HEK293 (cell line): ENCODE results near the gene PPFIBP1.

Experiments used
- AEBP2 ChIP-seq: fragments of 450-650 bp; formaldehyde crosslinking; IDR thresholded peaks from 2 replicates; pipeline ENCODE4 v1.5.1; 2016; ENCODE audit warnings: missing biosample characterization, missing genetic modification characterization, borderline replicate concordance
- IKZF3 ChIP-seq: fragments of 450-650 bp; IDR thresholded peaks from 2 replicates; pipeline ENCODE4 v1.5.0; 2018; ENCODE audit warnings: missing biosample characterization, mild to moderate bottlenecking, missing genetic modification characterization, moderate library complexity
- KLF16 ChIP-seq: fragments of 450-650 bp; formaldehyde crosslinking; IDR thresholded peaks from 2 replicates; pipeline ENCODE4 v1.5.1; 2017; ENCODE audit warnings: missing biosample characterization, missing genetic modification characterization
- KLF17 ChIP-seq: fragments of 450-650 bp; formaldehyde crosslinking; IDR thresholded peaks from 2 replicates; pipeline ENCODE4 v1.5.1; 2016; ENCODE audit warnings: missing biosample characterization, missing genetic modification characterization
- MYNN ChIP-seq: fragments of 450-650 bp; formaldehyde crosslinking; IDR thresholded peaks from 2 replicates; pipeline ENCODE4 v1.5.1; 2016; ENCODE audit warnings: missing biosample characterization, missing genetic modification characterization, borderline replicate concordance
- PRDM4 ChIP-seq: fragments of 450-650 bp; formaldehyde crosslinking; IDR thresholded peaks from 2 replicates; pipeline ENCODE4 v1.5.1; 2017; ENCODE audit warnings: missing biosample characterization, missing genetic modification characterization
- TCF7L2 ChIP-seq: IDR thresholded peaks from 2 replicates; pipeline ENCODE4 v1.6.1; 2011; ENCODE audit warnings: low read depth, mild to moderate bottlenecking, inconsistent platforms, low read length, moderate library complexity, borderline replicate concordance
- WT1 ChIP-seq: fragments of 450-650 bp; formaldehyde crosslinking; IDR thresholded peaks from 2 replicates; pipeline ENCODE4 v1.5.1; 2016; ENCODE audit warnings: missing biosample characterization, missing genetic modification characterization
- ZBTB44 ChIP-seq: fragments of 450-650 bp; IDR thresholded peaks from 2 replicates; pipeline ENCODE4 v1.5.1; 2018; ENCODE audit warnings: missing biosample characterization, mild to moderate bottlenecking, missing genetic modification characterization
- ZEB2 ChIP-seq: fragments of 450-650 bp; formaldehyde crosslinking; IDR thresholded peaks from 2 replicates; pipeline ENCODE4 v1.5.1; 2016; ENCODE audit warnings: missing biosample characterization, missing genetic modification characterization
- ZFP41 ChIP-seq: fragments of 450-650 bp; formaldehyde crosslinking; IDR thresholded peaks from 2 replicates; pipeline ENCODE4 v1.5.1; 2016; ENCODE audit warnings: missing biosample characterization, missing genetic modification characterization, borderline replicate concordance
- ZIC2 ChIP-seq: fragments of 450-650 bp; formaldehyde crosslinking; IDR thresholded peaks from 2 replicates; pipeline ENCODE4 v1.5.1; 2016; ENCODE audit warnings: missing biosample characterization, missing genetic modification characterization
- ZNF146 ChIP-seq: fragments of 450-650 bp; formaldehyde crosslinking; IDR thresholded peaks from 2 replicates; pipeline ENCODE4 v1.5.1; 2016; ENCODE audit warnings: missing biosample characterization, missing genetic modification characterization
- ZNF174 ChIP-seq: fragments of 450-650 bp; formaldehyde crosslinking; IDR thresholded peaks from 2 replicates; pipeline ENCODE4 v1.5.0; 2017; ENCODE audit warnings: missing biosample characterization, mild to moderate bottlenecking, missing genetic modification characterization
- ZNF19 ChIP-seq: fragments of 450-650 bp; formaldehyde crosslinking; IDR thresholded peaks from 2 replicates; pipeline ENCODE4; 2016; ENCODE audit warnings: missing biosample characterization, missing genetic modification characterization, low read depth
- ZNF202 ChIP-seq: fragments of 450-650 bp; formaldehyde crosslinking; IDR thresholded peaks from 2 replicates; pipeline ENCODE4 v1.5.1; 2016; ENCODE audit warnings: missing biosample characterization, missing genetic modification characterization, borderline replicate concordance
- ZNF248 ChIP-seq: fragments of 450-650 bp; formaldehyde crosslinking; IDR thresholded peaks from 2 replicates; pipeline ENCODE4 v1.5.1; 2017; ENCODE audit warnings: missing biosample characterization, missing genetic modification characterization
- ZNF292 ChIP-seq: fragments of 450-650 bp; formaldehyde crosslinking; IDR thresholded peaks from 2 replicates; pipeline ENCODE4 v1.5.1; 2016; ENCODE audit warnings: low read depth, missing biosample characterization, missing genetic modification characterization, borderline replicate concordance
- ZNF335 ChIP-seq: fragments of 450-650 bp; formaldehyde crosslinking; conservative IDR thresholded peaks from 2 replicates; pipeline ENCODE4 v1.5.1; 2016; ENCODE audit warnings: missing biosample characterization, missing genetic modification characterization
- ZNF404 ChIP-seq: fragments of 450-650 bp; formaldehyde crosslinking; IDR thresholded peaks from 2 replicates; pipeline ENCODE4 v1.5.1; 2017; ENCODE audit warnings: missing biosample characterization, missing genetic modification characterization
- ZNF518A ChIP-seq: fragments of 450-650 bp; formaldehyde crosslinking; conservative IDR thresholded peaks from 2 replicates; pipeline ENCODE4 v1.5.1; 2016; ENCODE audit warnings: low read depth, missing biosample characterization, missing genetic modification characterization
- ZNF529 ChIP-seq: fragments of 450-650 bp; formaldehyde crosslinking; IDR thresholded peaks from 2 replicates; pipeline ENCODE4 v1.5.1; 2017; ENCODE audit warnings: missing genetic modification characterization, missing biosample characterization; ENCODE audit not compliant: insufficient replicate concordance
- ZNF558 ChIP-seq: fragments of 450-650 bp; formaldehyde crosslinking; IDR thresholded peaks from 2 replicates; pipeline ENCODE4 v1.5.1; 2016; ENCODE audit warnings: missing biosample characterization, missing genetic modification characterization
- ZNF624 ChIP-seq: fragments of 450-650 bp; formaldehyde crosslinking; IDR thresholded peaks from 2 replicates; pipeline ENCODE4 v1.5.1; 2017; ENCODE audit warnings: missing biosample characterization, missing genetic modification characterization
- ZNF626 ChIP-seq: fragments of 450-650 bp; sonication (Bioruptor Pico); formaldehyde crosslinking; IDR thresholded peaks from 2 replicates; pipeline ENCODE4 v1.5.1; 2018; ENCODE audit warnings: missing biosample characterization, missing genetic modification characterization, inconsistent platforms
- ZNF639 ChIP-seq: fragments of 450-650 bp; formaldehyde crosslinking; IDR thresholded peaks from 2 replicates; pipeline ENCODE4 v1.5.1; 2016; ENCODE audit warnings: missing biosample characterization, missing genetic modification characterization
- ZNF707 ChIP-seq: fragments of 450-650 bp; formaldehyde crosslinking; IDR thresholded peaks from 2 replicates; pipeline ENCODE4 v1.5.1; 2016; ENCODE audit warnings: missing biosample characterization, missing genetic modification characterization
- ZNF777 ChIP-seq: fragments of 450-650 bp; formaldehyde crosslinking; IDR thresholded peaks from 2 replicates; pipeline ENCODE4 v1.5.1; 2017; ENCODE audit warnings: missing biosample characterization, missing genetic modification characterization, borderline replicate concordance

PPFIBP1 gene

GRCh38 chr12:27610374-27610773 is 86.4 kb downstream of the PPFIBP1 start (continued):
- TF ChIP-seq ZNF626 (tag by site-specific recombination) (no peak), WT1 (tag by site-specific recombination) (peak; percentile 64), KLF16 (tag by site-specific recombination) (no peak), ZNF248 (tag by site-specific recombination) (no peak), KLF17 (tag by site-specific recombination) (no peak), ZNF292 (tag by site-specific recombination) (no peak), ZIC2 (tag by site-specific recombination) (no peak), ZNF707 (tag by site-specific recombination) (no peak), ZNF202 (no peak), ZNF639 (tag by site-specific recombination) (no peak), ZNF19 (no peak), ZNF404 (tag by site-specific recombination) (no peak), PRDM4 (tag by site-specific recombination) (no peak; the same call in 1 of the 2 replicates), TCF7L2 (0 out of 2 replicates have a peak, but pooled peaks have one; percentile 28), MYNN (tag by site-specific recombination) (no peak), ZNF777 (tag by site-specific recombination) (no peak), ZNF146 (tag by site-specific recombination) (no peak), ZNF335 (tag by site-specific recombination) (no peak), ZNF518A (tag by site-specific recombination) (no peak), ZNF624 (no peak), ZNF529 (tag by site-specific recombination) (no peak), ZNF174 (tag by site-specific recombination) (no peak), ZBTB44 (tag by site-specific recombination) (no peak), ZEB2 (tag by site-specific recombination) (peak; percentile 81), AEBP2 (tag by site-specific recombination) (no peak), ZNF558 (tag by site-specific recombination) (no peak), ZFP41 (no peak), IKZF3 (tag by site-specific recombination) (0 out of 2 replicates have a peak, but pooled peaks have one; percentile 3)
